ENCODE data around the gene RBMS1.
"Not testable (repeated sequence)": the region's sequence is repeated elsewhere in the genome, so short reads cannot be mapped to it uniquely, and the experiment has no call there.

RBMS1 gene

DNA sequence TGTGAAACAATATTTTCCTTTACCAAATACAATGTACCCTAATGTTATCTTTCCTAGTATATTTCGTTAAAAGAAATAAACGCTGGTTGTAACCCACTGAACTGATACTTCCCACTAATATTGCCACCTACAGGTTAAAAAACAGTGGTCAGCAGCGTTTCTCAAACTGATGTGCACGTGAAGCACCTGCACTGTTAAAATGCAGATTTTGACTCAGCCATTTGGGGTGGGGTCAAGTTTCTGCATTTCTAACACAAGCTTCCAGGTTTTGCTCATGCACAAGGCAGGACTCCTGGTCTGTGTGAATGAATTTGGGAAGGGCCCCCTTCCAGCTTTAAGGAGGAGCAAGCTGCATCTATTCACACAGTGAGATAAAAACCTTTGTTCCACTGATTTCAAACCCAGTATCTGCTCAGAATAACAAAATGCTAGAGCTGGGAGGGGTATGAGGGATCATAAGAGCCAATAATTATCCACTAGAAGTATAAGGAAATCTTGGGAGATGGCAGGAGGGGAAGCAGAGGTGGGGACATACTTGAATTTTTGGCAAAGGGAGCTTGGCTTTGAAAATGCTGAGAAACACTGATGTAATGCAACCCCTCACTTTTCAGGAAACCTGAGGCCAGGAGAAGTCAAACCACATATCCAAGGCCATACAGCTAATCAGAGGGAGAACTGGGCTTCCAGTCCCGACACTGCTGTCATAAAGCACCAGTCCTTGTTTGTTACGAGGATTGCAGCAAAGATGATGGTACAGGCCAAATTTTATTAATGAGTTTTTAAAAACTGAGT is 116.2 kb downstream of the RBMS1 start:
- no peak for DNase-seq

- no peak for DNase-seq
Observed at GRCh38 chr2:160376576-160376975, 117.0 kb downstream of the RBMS1 start.

GRCh38 chr2:160375802-160376469 is 117.7 kb downstream of the RBMS1 start:
- DNase-seq = no peak

- no peak for DNase-seq
Observed at GRCh38 chr2:160375037-160375436, 118.6 kb downstream of the RBMS1 start.

GRCh38 chr2:160373666-160374065 is 119.9 kb downstream of the RBMS1 start:
- DNase-seq = no peak

DNA sequence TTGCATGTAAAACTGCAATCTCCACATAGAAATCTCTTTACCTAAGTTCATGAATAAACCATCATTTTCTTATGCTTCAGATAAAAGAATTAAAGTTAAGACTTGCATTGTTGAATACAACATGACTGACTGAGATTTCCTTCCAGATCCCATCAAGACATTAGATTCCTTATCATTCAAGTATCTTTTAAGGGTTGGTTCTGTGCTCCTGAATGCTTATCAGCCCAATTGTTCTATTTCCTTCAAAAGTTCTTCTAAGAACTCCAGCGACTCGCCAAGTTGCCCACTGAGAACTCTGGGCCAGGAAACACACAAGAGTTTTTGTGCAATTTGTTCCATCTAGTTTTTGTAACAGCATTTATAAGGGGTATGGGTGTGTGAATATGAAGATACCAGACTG is 120.3 kb downstream of the RBMS1 start:
- DNase-seq = no peak

DNA sequence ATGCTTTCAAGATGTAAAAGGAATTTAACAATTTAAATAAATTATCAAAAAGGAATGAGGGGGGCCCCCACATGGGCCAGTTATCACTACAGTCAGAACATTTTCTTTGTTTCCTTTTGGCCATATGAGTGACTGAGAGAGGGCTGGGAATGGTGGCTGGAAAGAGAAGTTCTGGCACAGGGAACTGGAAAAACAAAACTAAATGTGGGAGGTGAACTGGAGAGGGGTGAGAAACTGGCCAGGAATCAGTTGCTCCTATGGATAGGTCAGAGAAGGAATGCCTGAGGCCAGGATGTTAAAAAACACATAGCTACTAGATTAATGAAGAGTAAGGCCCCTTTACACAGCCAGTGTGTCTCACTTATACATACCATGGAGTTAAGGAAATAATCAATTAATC is 121.0 kb downstream of the RBMS1 start:
- DNase-seq = no peak

DNA sequence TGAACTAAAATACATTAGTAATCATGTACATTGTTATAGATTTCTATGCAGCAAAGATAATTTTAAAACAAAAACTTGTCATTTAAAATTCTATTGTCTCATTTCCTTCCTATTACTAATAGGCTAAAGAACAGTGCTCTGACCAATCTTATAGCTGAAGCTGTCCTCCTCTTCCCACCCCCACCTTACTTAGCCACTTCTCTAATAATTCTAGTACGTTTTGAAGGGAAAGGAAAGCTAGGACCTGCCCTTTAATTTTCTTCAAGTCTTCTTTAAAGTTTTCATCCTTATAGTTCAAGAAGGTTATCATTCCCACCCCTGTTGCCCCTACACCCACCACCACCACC is 121.6 kb downstream of the RBMS1 start:
- DNase-seq = no peak

GRCh38 chr2:160371251-160372009 is 122.2 kb downstream of the RBMS1 start:
- DNase-seq = no peak

DNA sequence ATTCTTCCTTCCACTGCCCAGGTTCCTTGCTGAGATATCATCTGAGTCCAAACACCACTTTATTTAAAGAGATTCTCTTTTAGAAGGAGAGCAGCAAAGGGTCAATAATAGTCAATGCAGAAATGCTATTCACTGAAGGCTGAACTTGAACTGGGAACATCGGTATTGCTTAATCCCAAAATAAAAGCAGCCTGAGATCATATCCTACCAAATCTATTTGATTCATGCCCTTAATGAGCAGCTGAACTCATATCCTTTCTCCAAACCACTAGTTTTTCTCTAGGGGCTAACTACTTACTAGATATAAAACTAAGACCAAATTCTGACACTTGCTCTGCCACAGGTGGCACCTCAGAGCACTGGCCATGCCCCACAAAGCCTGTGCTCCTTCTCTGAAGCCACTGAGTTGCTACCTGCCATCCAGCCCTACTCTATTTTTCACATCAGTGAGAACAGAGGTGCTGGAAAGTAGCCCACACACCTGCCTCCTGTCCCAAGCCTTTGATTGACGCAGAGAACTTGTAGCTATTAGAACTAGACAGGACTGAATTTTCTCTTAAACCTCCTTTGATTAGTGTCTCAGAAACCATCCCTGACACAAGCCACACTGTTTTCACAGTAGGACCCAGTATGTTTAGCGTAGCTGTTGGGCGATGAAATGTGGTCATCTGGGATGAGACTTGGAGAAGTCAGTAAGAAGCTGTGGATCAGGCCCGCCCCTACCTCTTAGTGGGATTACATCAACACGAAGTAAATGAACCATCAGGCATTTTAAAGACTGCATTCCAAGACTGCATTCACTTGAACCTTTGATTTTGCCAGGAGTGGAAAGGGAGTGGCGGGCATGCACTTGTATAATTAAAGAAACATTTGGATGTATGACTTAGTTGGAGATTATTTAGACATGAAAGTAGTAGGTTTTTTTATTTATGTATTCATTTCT is 124.3 kb downstream of the RBMS1 start:
- DNase-seq = no peak

DNA sequence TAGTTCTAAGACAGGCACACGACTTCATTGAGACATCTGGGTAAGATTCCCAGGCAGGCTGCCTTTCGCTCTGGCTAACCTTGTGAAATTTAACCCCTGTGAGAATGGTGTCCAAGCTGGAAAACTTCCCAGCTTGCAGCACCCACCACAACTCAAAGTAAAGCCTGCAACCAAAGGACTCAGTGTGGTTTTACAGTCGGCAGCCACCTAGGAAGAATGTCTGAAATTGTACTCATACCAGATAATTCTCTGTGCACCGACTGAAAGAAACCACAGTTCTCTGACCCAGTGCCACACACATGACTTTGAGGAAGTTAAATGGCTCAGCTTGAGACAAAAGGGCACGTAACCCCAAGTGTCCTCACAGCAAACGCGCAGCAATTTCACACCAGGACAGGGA is 125.7 kb downstream of the RBMS1 start:
- no peak for DNase-seq

DNA sequence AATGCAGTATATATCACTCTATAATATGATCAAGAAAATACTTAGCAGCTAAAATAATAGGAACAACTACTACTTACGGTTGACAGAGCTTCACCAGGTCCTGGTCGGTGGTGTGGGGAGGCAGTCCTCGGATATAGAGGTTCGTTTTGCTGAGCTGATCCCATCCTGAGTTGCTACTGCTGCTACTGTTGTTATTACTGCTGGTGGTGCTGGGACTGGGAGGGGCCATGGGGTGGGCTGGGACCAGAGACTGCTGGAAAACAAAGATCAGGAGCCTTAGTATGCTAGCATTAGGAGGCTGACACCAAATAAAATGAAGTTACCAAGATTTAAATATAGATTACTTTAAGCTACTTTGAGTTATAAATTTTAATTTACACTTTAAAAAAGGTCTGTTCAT is 126.5 kb downstream of the RBMS1 start:
- not testable (repeated sequence) for DNase-seq

- no peak for DNase-seq
Observed at GRCh38 chr2:160366474-160366873, 127.1 kb downstream of the RBMS1 start.

DNA sequence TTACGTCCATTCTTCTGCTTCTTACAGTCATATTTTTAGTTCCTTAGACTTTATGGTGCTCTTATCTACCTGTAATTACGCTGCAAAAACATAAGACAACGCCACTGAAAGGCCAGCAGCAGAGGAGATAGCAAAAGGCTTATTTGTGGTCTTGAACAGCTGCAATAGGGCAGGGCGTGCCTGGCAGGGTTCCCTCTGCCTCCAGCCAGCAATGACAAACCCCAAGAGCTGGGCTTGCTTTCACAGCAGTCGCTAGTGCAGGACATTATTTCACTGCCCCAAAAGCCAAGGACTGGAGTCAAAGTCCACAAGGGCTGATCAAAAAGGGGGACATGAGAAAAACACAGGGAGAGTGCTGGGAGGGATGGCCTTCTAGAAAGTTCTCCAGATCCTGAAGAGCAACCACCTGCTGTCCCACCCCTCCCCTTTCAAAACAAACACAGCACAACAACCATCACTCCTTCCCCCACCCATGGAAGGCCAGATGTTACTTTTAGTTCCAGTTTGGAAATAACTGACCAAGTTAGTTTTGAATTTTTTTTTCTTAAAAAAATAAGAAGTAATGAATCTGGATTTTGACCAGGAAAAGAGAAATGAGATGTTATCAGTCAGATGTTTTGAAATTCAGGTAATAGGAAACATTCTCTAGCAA is 127.8 kb downstream of the RBMS1 start:
- DNase-seq = no peak

DNA sequence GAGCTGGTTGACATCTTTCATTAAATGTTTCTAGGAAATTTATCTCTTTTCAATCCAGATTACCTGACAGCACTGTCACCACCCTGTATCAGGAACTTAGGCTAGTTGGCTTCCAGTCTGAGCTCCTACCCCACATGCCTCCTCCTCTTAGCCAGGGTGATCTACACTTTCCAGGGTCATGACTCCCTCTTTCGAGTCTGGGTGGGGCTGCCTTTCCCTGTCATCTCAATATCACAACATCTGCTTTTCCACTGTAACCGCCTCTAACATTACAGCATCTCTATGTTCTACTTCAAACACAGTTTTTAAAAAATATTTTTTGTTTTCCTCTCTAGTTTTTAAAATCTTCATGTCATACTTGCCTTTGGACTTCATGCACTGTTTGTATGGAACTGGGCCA is 129.2 kb downstream of the RBMS1 start:
- no peak for DNase-seq

GRCh38 chr2:160363961-160364360 is 129.6 kb downstream of the RBMS1 start:
- no peak for DNase-seq

GRCh38 chr2:160363055-160363454 is 130.6 kb downstream of the RBMS1 start:
- no peak for DNase-seq

- DNase-seq = no peak
Observed at GRCh38 chr2:160362541-160362940, 131.1 kb downstream of the RBMS1 start.

GRCh38 chr2:160362018-160362417 is 131.6 kb downstream of the RBMS1 start:
- DNase-seq = no peak

DNA sequence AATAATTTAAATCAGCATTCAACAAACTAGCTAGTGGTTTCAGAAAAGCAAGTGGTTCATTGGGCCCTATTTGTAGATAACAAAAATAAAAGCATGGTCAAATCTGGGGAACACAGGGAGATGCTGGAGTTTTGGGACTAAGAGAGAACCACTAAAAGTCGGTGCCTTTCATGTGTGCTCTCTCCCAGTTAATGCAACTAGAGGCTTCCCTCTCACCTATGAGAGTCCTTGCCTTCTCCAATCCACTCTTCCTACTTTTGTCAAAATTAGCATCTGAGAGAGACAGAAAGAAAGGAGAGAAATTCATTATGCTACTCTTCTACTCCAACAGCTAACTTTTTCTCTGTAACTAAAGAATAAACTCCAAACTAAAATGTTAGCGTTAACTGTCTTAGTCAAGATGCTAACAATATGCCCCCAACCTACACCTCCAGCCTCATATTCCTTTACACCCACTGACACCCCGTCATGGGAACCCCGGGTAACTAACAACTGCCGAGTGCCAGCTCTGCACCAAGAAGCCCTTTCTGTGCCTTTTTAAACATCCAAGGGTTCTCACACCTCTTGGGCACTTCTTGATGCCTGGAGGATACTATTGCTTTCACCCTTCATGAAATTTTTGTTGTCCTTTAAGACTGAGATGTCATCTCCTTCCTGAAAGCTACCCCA is 133.4 kb downstream of the RBMS1 start:
- DNase-seq = no peak

DNA sequence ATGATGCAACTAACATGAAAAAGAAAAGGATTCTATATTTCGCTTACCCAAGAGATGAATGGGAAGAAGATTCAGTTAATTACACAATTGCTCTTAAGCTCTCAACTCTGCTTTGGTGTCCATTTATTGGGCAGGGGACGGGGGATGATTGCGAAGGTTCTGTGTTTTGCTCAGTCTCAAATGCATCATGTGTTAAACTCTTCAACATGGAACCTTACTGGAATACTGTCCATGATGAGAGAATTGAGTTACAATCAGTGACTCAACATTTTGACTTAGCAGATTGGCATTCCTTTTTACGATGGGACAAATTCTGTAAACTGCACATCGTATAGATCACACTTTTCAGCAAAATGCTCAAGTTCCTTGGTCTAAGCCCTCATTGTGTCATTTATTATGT is 135.6 kb downstream of the RBMS1 start:
- DNase-seq = no peak

- no peak for DNase-seq
Observed at GRCh38 chr2:160356485-160356884, 137.1 kb downstream of the RBMS1 start.

All from activated gamma-delta T cell (primary cell).